B cell (primary cell): ENCODE measurements around the gene CENPB. TPM values are rescaled to one million over a fixed set of nuclear protein-coding genes. Genes with fewer than 3 reads are reported as not detected.

Source experiments
- ATAC-seq: fragments of 200-7000 bp; cut with Tn5 transposase; one replicate; pipeline ENCODE4 v1.10.0; 2021; ENCODE audit warnings: low read depth, mild to moderate bottlenecking, moderate number of reproducible peaks, moderate library complexity
- CTCF ChIA-PET: fragments of 350-600 bp; sonication (Branson Sonifier 250); formaldehyde crosslinking; loops from one replicate; lab custom pipeline; 2021; ENCODE audit warnings: antibody characterized with exemption, inconsistent platforms; lab: Charles Lee
- POLR2A ChIA-PET: fragments of 350-600 bp; sonication (Branson Sonifier 250); formaldehyde crosslinking; loops from one replicate; lab custom pipeline; 2021; ENCODE audit warnings: antibody characterized with exemption; lab: Charles Lee
- DNase-seq: peaks from one replicate; pipeline ENCODE4 v3.0.0; 2013
- H2AFZ ChIP-seq: 2 replicates; pipeline ENCODE4 v1.6.1; 2012; ENCODE audit warnings: mild to moderate bottlenecking, low read depth, low read length; ENCODE audit not compliant: insufficient read depth, poor library complexity, severe bottlenecking
- H3K27ac ChIP-seq, 2 donors: 1 replicate in 1 of 2; 2 replicates in 1 of 2; pipeline ENCODE4 v1.5.1; 2012 to 2013; ENCODE audit warnings: low read length in 2 of 2, mild to moderate bottlenecking in 2 of 2, moderate library complexity in 1 of 2
- H3K27me3 ChIP-seq, 4 experiments: fragments of 200-600 bp in 1 of 4; sonication (generic) in 1 of 4; replicated peaks in 1 of 4; 1 replicate in 2 of 4; 2 replicates in 2 of 4; pipeline versions ENCODE4 v1.6.1 to v1.7.0; 2013 to 2016; ENCODE audit warnings: low read length in 3 of 4, mild to moderate bottlenecking in 2 of 4, mixed read lengths in 1 of 4, moderate library complexity in 1 of 4; ENCODE audit not compliant: insufficient read depth in 4 of 4, control insufficient read depth in 3 of 4; ENCODE audit errors: control extremely low read depth in 1 of 4
- H3K36me3 ChIP-seq, 2 experiments: replicated peaks in 1 of 2; 1 replicate in 1 of 2; 2 replicates in 1 of 2; pipeline versions ENCODE4 v1.6.1 to v1.7.1; 2013; ENCODE audit warnings: low read length in 1 of 2; ENCODE audit not compliant: insufficient read depth in 2 of 2, control insufficient read depth in 1 of 2; ENCODE audit errors: control extremely low read depth in 1 of 2, extremely low read depth in 1 of 2
- H3K4me1 ChIP-seq, 2 donors: fragments of 200-600 bp in 1 of 2; sonication (generic) in 1 of 2; 1 replicate in 1 of 2; 2 replicates in 1 of 2; pipeline versions ENCODE4 v1.5.1 to v1.6.1; 2013 to 2017; ENCODE audit warnings: low read length in 2 of 2; ENCODE audit not compliant: control insufficient read depth in 2 of 2, insufficient read depth in 2 of 2
- H3K4me2 ChIP-seq: replicated peaks from 2 replicates; pipeline ENCODE3; 2012; ENCODE audit warnings: mild to moderate bottlenecking, low read depth, low read length; ENCODE audit not compliant: poor library complexity, severe bottlenecking
- H3K4me3 ChIP-seq, 5 experiments: fragments of 200-600 bp in 1 of 5; sonication (generic) in 1 of 5; 1 replicate in 3 of 5; 2 replicates in 2 of 5; pipeline versions ENCODE4 v1.5.1 to v1.7.0; 2011 to 2016; ENCODE audit warnings: low read length in 4 of 5, mild to moderate bottlenecking in 4 of 5, low read depth in 2 of 5, control low read depth in 1 of 5, moderate library complexity in 1 of 5; ENCODE audit not compliant: insufficient read depth in 1 of 5; ENCODE audit errors: control extremely low read depth in 1 of 5, extremely low read depth in 1 of 5
- H3K79me2 ChIP-seq: fragments of 200-600 bp; sonication (generic); one replicate; pipeline ENCODE4 v1.6.0; 2016; ENCODE audit warnings: low read length; ENCODE audit not compliant: control insufficient read depth, insufficient read depth
- H3K9ac ChIP-seq: fragments of 200-600 bp; sonication (generic); 2 replicates; pipeline ENCODE4 v1.6.1; 2017; ENCODE audit warnings: mild to moderate bottlenecking, low read length, moderate library complexity
- H3K9me3 ChIP-seq, 3 donors: one replicate each; pipeline versions ENCODE4 v1.6.1 to v1.7.1; 2013; ENCODE audit warnings: low read length in 2 of 3; ENCODE audit not compliant: control insufficient read depth in 2 of 3, insufficient read depth in 1 of 3; ENCODE audit errors: control extremely low read depth in 1 of 3
- H4K20me1 ChIP-seq: 2 replicates; pipeline ENCODE4 v1.6.0; 2012; ENCODE audit warnings: mild to moderate bottlenecking, low read length; ENCODE audit not compliant: insufficient read depth, control insufficient read depth, poor library complexity, severe bottlenecking
- H3K27ac Mint-ChIP-seq: one replicate; pipeline ENCODE4 v1.8.0; 2021; ENCODE audit warnings: mixed read lengths
- H3K27me3 Mint-ChIP-seq: one replicate; pipeline ENCODE4 v1.8.0; 2021; ENCODE audit warnings: mixed read lengths
- H3K4me1 Mint-ChIP-seq: one replicate; pipeline ENCODE4 v1.8.0; 2021; ENCODE audit warnings: mixed read lengths
- H3K4me3 Mint-ChIP-seq: one replicate; pipeline ENCODE4 v1.8.0; 2021; ENCODE audit warnings: mixed read lengths
- H3K9me3 Mint-ChIP-seq: one replicate; pipeline ENCODE4 v1.8.0; 2022; ENCODE audit warnings: mixed read lengths; ENCODE audit not compliant: insufficient read depth
- CTCF ChIP-seq: fragments of 200-600 bp; IDR thresholded peaks from one replicate; pipeline ENCODE4 v1.8.0; 2022; ENCODE audit warnings: antibody characterized with exemption, mild to moderate bottlenecking
- EZH2 ChIP-seq: IDR thresholded peaks from 2 replicates; pipeline ENCODE4 v1.6.1; 2012; ENCODE audit warnings: borderline replicate concordance, low read depth, mild to moderate bottlenecking, moderate library complexity, low read length; ENCODE audit not compliant: insufficient read depth, poor library complexity, severe bottlenecking
- WGBS: methylation state at CpG from one replicate; pipeline ENCODE4 v1.1.5; 2013; ENCODE audit warnings: missing lambda C conversion rate; ENCODE audit not compliant: insufficient coverage; 5-methylcytosine and 5-hydroxymethylcytosine counted together
- intact Hi-C: fragments of 100-400 bp; cut with micrococcal nuclease; formaldehyde crosslinking; loops from one replicate; pipeline ENCODE4 v1.10.0; 2022
- polyA plus RNA-seq: library from polyadenylated mRNA; depleted of rRNA; stranded (reverse); fragments of >200 nt; gene quantifications from 2 replicates; pipeline ENCODE4 v1.2.3, GENCODE V29; 2012
- total RNA-seq, 2 donors: library from RNA; stranded (reverse); fragments of 120-200 nt in 1 of 2; gene quantifications; 1 replicate in 1 of 2; 2 replicates in 1 of 2; pipeline versions ENCODE4 v1.2.3 to v1.2.4, GENCODE V29; 2013 to 2022

CENPB gene
- total and polyA plus RNA-seq, 2 donors (not counting 1 experiment from before 2014, with no cell fraction given) = 13.3 to 46.4 TPM

- Histone ChIP-seq H3K27ac (peak overlapping the region; percentile 98 to 99), H2AFZ (peak overlapping the region; percentile 98), H3K36me3 (no peaks in the 10 kb centered on the region), H3K9ac (peak overlapping the region; percentile 88), H3K9me3 (peaks cover 0 to 2% (median 0%) of the 10 kb centered on the region in 3 donors), H3K4me2 (peak overlapping the region; percentile 98), H3K4me1 (peaks cover 12 to 31% of the 10 kb centered on the region in 2 donors), H3K4me3 (peak overlapping the region; percentile 48 to 97 (median 77)), H3K27me3 (no peaks in the 10 kb centered on the region), H4K20me1 (no peaks in the 10 kb centered on the region), H3K79me2 (peaks cover 10% of the 10 kb centered on the region)
- Mint-ChIP-seq H3K9me3 (no peaks in the 10 kb centered on the region), H3K4me1 (peaks cover 26% of the 10 kb centered on the region), H3K27me3 (no peaks in the 10 kb centered on the region), H3K27ac (peak overlapping the region; percentile 97), H3K4me3 (peak overlapping the region; percentile 96)
- peak; percentile 42 for ATAC-seq
- DNase-seq = peak; percentile 91
- POLR2A ChIA-PET = interaction anchor here (0.8 to 2.4 kb wide), 9 partner anchors 9 to 1424 kb away, joined by 3 to 18 read pairs (median 7); partner anchors contain the start of genes AP5S1, CDC25B, CENPB and MAVS
- intact Hi-C loops = loop anchor here (1.0 to 5.0 kb wide), 9 partner anchors 13 to 721 kb away; partner anchors contain the start of genes AP5S1, CENPB, MRPS26 and PANK2
- TF ChIP-seq CTCF = peak; percentile 71
- no peak for TF ChIP-seq EZH2
- WGBS = under 1% methylated on average over 49 of the region's 51 CpGs
- CTCF ChIA-PET = interaction anchor here (0.8 to 4.8 kb wide), 22 partner anchors 11 to 317 kb away, joined by 3 to 47 read pairs (median 5); partner anchors contain the start of genes AP5S1, CENPB and SPEF1
These were observed 18.0 kb downstream of the CENPB start for GRCh38 chr20:3768342-3769130.
